ENCODE results near the gene SUMO4.

SUMO4 gene

GRCh38 chr6:149400050-149400449 is at the start of gene SUMO4:
Gene SUMO4 (plus strand): TSS chr6:149400262. CDS start chr6:149400392, 130 bp downstream.
- DNase-seq, result no peak

DNA sequence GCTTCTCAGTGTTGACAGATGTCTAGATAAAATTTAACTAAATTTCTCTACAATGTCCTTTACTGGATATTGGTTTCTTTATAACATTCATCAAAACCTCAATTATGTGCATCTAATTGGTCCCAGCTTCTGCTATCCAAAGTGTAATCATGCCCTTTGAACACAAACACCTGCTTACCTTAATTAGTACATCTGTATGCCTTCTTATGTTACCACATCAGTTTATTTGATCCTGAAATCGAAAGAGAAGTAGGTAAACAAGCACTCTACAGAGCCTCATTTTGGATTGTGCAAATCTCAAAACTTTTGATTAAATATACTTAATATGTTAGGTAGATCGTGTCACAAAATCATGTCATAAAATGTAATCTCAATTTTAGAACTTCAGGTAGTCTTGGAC is 46.1 kb upstream of the SUMO4 start:
- DNase-seq, result no peak

DNA sequence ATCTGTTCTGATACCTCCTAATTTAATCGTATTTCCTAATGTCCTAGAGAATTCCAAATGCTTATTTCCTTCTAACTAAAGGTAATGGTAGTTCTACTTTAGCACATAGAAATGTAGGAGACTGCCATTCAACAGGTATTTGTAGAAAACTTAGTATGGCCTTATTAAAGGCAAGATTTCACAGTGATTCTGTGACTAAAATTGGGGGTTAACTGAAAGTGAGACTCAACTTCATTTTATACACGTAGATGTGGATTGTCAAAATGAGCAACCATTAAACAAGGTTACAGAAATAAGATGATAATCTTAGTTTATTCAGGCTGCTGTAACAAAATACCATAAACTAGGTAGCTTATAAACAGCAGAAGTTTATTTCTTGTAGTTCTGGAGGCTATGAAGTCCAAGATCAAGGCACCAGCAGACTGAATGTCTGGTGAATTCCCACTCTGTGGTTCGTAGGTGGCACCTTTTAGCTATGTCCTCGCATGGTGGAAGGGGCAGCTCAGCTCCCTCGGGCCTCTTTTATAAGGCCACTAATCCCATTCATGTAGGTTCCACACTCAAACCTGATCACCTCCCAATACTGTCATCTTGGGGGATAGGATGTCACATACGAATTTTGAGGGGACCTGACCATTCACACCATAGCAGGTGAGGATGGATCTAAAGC is 43.8 kb upstream of the SUMO4 start:
- DNase-seq, result no peak

DNA sequence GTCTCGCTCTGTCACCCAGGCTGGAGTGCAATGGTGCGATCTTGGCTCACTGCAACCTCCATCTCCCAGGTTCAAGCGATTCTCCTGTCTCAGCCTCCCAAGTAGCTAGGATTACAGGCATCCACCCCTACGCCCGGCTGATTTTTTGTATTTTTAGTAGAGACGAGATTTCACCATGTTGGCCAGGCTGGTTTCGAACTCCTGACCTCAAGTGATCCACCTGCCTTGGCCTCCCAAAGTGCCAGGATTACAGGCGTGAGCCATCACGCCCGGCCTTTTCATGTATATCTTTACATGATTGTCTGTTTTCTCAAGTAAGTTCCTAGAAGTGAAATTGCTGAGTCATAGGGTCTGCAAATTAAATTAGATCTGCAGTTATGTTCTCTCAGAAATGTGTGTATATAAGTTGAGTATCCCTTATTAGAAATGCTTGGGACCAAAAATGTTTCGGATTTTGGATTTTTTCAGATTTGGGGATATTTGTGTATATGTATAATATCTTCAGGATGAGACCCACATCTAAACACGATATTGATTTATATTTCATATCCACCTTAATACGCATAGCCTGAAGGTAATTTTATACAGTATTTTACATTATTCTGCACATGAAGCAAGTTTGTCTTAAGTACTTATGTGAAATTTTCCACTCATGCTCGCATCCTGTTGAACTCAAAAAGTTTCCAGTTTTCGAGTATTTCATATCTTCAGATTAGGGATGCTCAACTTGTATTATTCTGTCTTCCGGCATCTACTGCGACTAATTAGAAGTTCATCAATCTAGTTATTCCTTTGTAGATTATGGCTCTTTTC is 42.1 kb upstream of the SUMO4 start:
- no peak for DNase-seq

DNA sequence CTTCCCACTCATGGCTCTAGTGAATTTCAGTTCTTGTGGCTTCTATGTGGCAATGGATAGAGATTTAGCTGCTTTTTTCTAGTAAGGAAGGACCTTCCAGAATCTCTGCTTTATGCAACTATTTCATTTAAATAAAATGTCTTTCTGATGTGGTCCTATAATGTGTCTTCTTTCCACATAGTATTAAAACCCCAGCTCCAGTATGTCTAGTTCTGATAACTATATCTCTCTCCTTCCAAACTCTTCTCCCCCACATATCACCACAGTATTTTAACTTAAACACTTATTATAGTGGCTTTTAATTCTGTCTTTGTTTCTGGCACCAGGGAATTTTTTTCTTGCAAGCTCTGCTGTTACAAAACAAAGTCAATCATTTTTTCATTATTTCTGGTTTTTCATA is 40.6 kb upstream of the SUMO4 start:
- no peak for DNase-seq

DNA sequence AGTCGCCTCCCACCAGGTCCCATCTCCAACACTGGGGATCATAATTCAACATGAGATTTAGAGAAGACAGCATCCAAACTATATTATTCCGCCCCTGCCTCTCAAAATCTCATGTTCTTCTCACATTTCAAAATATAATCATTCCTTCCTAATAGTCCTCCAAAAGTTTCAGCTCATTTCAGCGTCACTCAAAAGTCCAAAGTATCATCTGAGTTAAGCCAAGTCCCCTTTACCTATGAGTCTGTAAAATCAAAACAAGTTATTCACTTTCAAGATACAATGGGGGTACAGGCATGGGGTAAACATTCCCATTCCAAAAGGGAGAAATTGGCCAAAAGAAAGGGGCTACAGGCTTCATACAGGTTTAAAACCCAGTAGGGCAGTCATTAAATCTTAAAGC is 39.5 kb upstream of the SUMO4 start:
- no peak for DNase-seq

- DNase-seq, result no peak
Observed at GRCh38 chr6:149362289-149362688, 37.8 kb upstream of the SUMO4 start.

GRCh38 chr6:149363154-149363553 is 36.9 kb upstream of the SUMO4 start:
- no peak for DNase-seq

GRCh38 chr6:149364557-149364956 is 35.5 kb upstream of the SUMO4 start:
- no peak for DNase-seq

DNA sequence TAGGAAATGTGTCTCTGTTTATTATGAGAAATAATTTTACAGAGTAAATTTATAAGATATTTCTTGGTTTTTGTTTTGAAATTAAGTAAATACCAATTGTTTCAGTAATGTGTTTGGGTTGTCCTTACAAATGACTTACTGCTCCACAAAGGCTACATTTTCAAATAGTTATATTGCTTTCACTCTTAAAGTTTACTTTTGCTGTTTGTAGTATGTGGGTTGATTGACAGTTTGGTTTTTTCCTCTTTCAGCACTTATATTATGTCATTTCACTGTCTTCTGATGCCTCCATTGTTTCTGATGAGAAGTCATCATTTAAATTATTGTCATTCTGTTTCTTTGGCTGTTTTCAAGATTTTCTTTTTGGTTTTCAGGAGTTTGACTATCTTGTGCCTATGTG is 34.9 kb upstream of the SUMO4 start:
- no peak for DNase-seq

- DNase-seq, result no peak
Observed at GRCh38 chr6:149366267-149366921, 33.7 kb upstream of the SUMO4 start.

DNA sequence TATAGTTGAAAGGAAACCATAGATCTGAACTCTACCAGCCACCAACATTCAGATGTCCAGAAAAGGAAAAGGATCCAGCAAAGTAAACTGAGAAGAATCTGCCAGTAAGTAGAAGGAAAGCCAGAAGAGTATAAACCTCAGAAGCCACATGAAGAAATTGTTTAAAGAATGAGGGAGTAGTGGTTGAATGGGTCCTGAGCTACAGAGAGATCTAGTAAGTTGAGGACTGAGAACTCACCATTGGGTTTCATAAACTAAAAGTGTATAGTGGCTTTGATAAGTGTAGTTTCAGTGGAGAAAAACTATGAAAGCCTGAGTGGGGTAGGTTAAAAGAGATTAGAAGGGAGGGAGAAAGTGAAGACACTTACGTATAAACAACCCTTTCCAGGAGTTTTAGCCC is 32.0 kb upstream of the SUMO4 start:
- no peak for DNase-seq

GRCh38 chr6:149371154-149371553 is 28.9 kb upstream of the SUMO4 start:
- DNase-seq, result no peak

GRCh38 chr6:149372062-149372461 is 28.0 kb upstream of the SUMO4 start:
- no peak for DNase-seq

DNA sequence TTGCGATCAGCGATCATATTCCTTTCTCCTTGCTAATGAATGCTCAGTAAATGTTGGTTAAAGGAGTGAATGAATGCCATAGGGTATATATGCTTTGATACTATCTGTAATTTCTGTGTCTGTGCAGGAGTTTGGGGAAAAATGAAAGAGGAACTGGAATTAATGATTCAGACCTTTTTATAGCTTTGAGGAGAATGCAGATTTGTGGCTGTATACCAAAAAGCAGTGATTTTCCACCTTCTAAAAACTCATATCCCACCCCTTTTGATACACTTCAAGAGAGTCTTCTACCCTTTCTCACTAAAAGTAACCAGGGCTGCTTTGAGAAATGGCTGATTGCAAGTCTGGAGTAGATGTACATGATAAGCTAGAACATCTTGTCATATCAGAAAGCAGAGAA is 26.6 kb upstream of the SUMO4 start:
- no peak for DNase-seq

DNA sequence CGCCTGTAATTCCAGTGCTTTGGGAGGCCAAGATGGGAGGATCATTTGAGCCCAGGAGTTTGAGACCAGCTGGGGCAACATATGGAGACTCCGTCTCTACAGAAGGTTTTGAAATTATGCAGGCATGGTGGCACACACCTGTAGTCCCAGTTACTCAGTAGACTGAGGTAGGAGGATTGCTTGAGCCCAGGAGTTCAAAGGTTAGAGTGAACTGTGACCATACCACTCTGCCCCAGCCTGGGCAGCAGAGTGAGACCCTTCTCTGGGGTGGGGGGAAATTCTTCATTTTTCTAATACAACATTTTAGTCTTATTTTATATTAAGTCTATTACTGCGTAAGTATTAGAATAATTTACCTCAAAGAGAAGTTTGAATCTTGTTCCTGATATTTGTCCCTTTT is 20.1 kb upstream of the SUMO4 start:
- DNase-seq, result no peak

DNA sequence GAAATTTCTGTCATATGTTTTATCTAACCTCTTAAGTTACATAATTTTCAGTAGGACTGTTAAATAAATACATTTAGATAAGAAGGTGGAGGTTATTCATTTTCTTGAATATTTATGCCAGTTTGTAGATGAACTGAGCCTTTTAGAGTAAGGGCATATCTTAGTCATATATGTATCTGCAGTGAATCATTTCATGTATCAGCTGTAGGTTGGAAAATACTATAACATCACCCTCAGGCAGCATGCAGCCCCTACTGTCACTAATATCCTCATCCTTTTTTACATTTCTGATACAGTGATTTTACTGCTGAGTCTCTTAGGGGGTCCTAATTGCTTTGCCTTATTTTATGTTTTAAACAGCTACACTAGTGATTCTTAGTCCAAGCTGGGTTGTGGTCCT is 19.5 kb upstream of the SUMO4 start:
- no peak for DNase-seq

DNA sequence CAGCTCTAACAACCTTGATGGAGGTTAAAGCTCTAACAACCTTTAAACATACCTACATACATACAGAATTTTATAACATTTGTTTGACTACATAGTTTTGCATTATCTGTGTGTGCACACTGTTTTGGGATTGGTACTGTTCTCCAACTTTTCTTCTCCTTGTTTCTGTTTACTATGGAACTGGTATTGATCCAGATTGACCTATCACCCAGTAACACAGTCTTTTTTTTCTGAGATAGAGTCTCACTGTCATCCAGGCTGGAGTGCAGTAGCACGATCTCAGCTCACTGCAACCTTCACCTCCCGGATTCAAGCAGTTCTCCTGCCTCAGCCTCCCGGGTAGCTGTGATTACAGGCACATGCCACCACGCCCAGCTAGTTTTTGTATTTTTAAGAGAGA is 16.7 kb upstream of the SUMO4 start:
- DNase-seq, result no peak

DNA sequence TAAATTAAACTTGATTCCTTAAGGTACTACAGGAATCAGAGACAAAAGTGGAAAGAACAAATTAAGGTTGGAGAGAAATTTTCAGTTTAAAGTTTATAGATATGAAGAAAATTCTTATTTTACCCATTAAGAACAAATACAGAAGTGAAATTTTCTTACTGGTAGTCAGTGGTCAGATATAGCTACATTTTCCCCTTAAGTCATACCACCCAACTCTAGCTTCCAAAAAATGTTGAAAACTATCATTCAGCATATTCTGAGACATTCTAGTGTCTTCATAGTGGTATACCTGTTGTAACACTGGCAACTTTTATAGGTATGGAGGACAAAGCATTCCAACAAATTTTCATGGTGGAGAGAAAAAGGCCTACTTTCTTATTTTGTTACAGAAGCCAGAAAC is 15.6 kb upstream of the SUMO4 start:
- DNase-seq, result no peak

GRCh38 chr6:149385998-149386646 is 13.9 kb upstream of the SUMO4 start:
- DNase-seq, result no peak

DNA sequence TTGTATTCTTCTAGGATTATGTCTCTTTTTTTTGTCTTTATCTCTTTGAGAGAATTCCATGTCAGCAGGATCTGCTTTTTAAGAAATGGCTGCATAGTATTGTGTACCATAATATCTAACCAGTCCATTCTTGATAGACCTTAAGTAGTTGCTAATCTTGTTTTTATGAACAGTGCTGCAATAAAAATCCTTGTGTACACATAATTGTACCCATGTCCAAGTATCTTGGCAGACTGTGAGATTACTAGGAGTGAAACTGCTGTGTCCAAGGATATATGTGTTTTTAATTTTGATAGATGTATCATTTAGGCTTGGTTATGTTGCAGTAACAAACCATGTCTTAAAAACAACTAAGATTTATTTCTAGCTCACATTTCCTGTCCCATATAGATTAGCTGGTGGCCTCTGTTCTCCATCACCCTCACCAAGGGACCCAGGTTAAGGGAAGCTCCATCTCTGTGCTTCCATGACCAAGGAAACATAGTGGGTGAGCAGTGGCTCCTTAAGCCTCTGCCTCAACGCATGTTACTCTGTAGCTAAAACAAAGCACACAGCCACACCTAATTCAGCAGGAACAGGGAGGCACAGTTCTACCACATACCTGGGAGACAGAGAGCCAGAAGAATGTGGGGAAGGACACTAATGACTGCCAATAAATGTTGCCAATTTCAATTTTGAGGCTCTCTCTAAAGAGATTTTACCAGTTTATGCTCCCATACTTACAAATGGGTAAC is 12.1 kb upstream of the SUMO4 start:
- no peak for DNase-seq

- no peak for DNase-seq
Observed at GRCh38 chr6:149389509-149390297, 10.4 kb upstream of the SUMO4 start.
